ENCODE measurements around the gene SMC5.
"Not testable (repeated sequence)": the region's sequence is repeated elsewhere in the genome, so short reads cannot be mapped to it uniquely, and the experiment has no call there.

Gene SMC5

GRCh38 chr9:70392850-70393249 lies 134.1 kb downstream of the SMC5 start:
- no peak overlapping the region for H3K27ac ChIP-seq
- TF ChIP-seq ZFX (IDR thresholded peaks at IDR 0.05; ENCODE audit: borderline replicate concordance) (no peak), CTCF (IDR thresholded peaks at IDR 0.05) (no peak)

GRCh38 chr9:70395652-70396051 lies 136.9 kb downstream of the SMC5 start:
- TF ChIP-seq CTCF (IDR thresholded peaks at IDR 0.05) (no peak), ZFX (IDR thresholded peaks at IDR 0.05; ENCODE audit: borderline replicate concordance) (no peak)

GRCh38 chr9:70398145-70398556 lies 139.4 kb downstream of the SMC5 start:
- no peak overlapping the region; the same call in 1 of the 2 replicates for H3K27ac ChIP-seq
- TF ChIP-seq CTCF (IDR thresholded peaks at IDR 0.05): no peak

More at GRCh38 chr9:70395652-70396051, 136.9 kb downstream of the SMC5 start:
- H3K27ac ChIP-seq: no peak overlapping the region

GRCh38 chr9:70399141-70399540 lies 140.4 kb downstream of the SMC5 start:
- no peak overlapping the region for H3K27ac ChIP-seq
- no peak for TF ChIP-seq ZFX (IDR thresholded peaks at IDR 0.05; ENCODE audit: borderline replicate concordance)
- no peak for TF ChIP-seq CTCF (IDR thresholded peaks at IDR 0.05)

- TF ChIP-seq ZFX (IDR thresholded peaks at IDR 0.05; ENCODE audit: borderline replicate concordance) (no peak), CTCF (IDR thresholded peaks at IDR 0.05) (no peak)
- no peak overlapping the region for H3K27ac ChIP-seq
These were observed 141.5 kb downstream of the SMC5 start for GRCh38 chr9:70400107-70400892.

GRCh38 chr9:70401241-70401640 lies 142.5 kb downstream of the SMC5 start:
- H3K27ac ChIP-seq: not testable (repeated sequence)

- TF ChIP-seq CTCF (IDR thresholded peaks at IDR 0.05) (no peak), ZFX (IDR thresholded peaks at IDR 0.05; ENCODE audit: borderline replicate concordance) (no peak)
These were observed 143.4 kb downstream of the SMC5 start for GRCh38 chr9:70402213-70402612.

GRCh38 chr9:70403166-70403565 lies 144.4 kb downstream of the SMC5 start:
- no peak for TF ChIP-seq ZFX (IDR thresholded peaks at IDR 0.05; ENCODE audit: borderline replicate concordance)
- no peak for TF ChIP-seq CTCF (IDR thresholded peaks at IDR 0.05)
- no peak overlapping the region for H3K27ac ChIP-seq

More at GRCh38 chr9:70402213-70402612, 143.4 kb downstream of the SMC5 start:
- no peak overlapping the region for H3K27ac ChIP-seq

Measured in 22Rv1 (cell line).